ENCODE results near the gene USP40.

GRCh38 chr2:233538741-233539140 lies 27.8 kb downstream of the USP40 start:
- TF ChIP-seq ZFPM2 (CRISPR knock-in tag; IDR thresholded peaks at IDR 0.05): no peak
- TF ChIP-seq ZNF143 (CRISPR knock-in tag; IDR thresholded peaks at IDR 0.05): no peak
- TF ChIP-seq ZNF695 (CRISPR knock-in tag; IDR thresholded peaks at IDR 0.05): no peak
- no peak for TF ChIP-seq FOXM1 (IDR thresholded peaks at IDR 0.05; ENCODE audit: low read depth)
- no peak for TF ChIP-seq FOXM1 (CRISPR knock-in tag; IDR thresholded peaks at IDR 0.05; ENCODE audit: low read depth)
- TF ChIP-seq SRF (CRISPR knock-in tag; IDR thresholded peaks at IDR 0.05): no peak
